GM12801 (cell line): ENCODE data around the gene ZNF324B.

ENCODE experiments used
- TF ChIP-seq, protein P1 (sequence below): IDR thresholded peaks from one replicate; pipeline ENCODE4 v1.5.1; 2011; ENCODE audit warnings: control low read depth; ENCODE audit not compliant: insufficient read length; ENCODE audit errors: extremely low read depth

Gene ZNF324B

GRCh38 chr19:58450856-58451357 is 515 bp upstream of the ZNF324B start:
- TF ChIP-seq, protein P1, sequence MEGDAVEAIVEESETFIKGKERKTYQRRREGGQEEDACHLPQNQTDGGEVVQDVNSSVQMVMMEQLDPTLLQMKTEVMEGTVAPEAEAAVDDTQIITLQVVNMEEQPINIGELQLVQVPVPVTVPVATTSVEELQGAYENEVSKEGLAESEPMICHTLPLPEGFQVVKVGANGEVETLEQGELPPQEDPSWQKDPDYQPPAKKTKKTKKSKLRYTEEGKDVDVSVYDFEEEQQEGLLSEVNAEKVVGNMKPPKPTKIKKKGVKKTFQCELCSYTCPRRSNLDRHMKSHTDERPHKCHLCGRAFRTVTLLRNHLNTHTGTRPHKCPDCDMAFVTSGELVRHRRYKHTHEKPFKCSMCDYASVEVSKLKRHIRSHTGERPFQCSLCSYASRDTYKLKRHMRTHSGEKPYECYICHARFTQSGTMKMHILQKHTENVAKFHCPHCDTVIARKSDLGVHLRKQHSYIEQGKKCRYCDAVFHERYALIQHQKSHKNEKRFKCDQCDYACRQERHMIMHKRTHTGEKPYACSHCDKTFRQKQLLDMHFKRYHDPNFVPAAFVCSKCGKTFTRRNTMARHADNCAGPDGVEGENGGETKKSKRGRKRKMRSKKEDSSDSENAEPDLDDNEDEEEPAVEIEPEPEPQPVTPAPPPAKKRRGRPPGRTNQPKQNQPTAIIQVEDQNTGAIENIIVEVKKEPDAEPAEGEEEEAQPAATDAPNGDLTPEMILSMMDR = no peak

DNA sequence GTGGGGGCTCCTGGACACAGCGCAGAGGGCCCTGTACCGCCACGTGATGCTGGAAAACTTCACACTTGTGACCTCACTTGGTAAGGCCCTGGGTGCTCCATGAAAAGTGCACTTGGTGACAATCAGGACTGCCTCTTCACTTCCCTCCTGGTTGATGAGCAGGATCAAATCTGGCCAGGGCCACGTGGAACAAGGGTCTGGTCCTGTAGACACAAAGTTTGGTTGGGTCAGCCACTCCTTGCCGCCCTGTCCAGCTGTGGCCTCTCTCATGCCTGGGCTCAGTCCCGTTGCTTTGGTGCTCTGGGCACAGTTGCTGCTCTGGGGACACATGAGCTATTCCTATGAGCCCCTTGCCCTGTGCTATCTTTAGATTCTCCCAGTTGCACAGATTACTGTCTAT is 2.3 kb downstream of the ZNF324B start:
- TF ChIP-seq, protein P1 = no peak

DNA sequence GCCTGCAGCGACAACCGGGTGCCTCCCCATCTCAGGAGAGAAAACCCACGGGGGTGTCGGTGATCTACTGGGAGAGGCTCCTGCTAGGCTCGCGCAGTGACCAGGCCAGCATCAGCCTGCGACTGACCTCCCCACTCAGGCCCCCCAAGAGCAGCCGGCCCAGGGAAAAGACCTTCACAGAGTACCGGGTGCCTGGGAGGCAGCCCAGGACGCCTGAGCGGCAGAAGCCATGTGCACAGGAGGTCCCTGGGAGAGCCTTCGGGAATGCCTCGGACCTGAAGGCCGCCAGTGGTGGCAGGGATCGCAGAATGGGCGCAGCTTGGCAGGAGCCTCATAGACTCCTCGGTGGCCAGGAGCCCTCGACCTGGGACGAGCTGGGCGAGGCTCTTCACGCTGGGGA is 3.9 kb downstream of the ZNF324B start:
- TF ChIP-seq, protein P1 = no peak

- TF ChIP-seq, protein P1 = no peak
Observed at GRCh38 chr19:58456111-58456510, 4.7 kb downstream of the ZNF324B start.

DNA sequence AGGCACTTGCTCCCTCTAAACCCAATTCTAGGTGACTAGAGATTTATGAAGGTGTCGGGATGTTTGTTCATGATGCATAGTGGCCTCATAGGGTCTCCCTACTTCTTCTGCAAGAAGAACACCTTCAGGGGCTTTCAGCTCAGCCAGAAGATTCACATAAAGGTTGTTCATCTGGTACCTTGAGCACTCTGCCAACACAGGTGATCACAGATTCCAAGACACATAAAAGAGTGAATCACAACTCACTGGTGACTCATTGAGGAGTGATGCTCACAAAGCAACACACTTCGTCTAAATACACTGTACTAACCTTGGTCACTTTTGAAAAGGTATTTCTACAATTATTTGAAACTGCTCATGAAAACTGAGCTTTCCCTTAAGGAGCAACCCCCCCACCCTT is 8.6 kb downstream of the ZNF324B start:
- TF ChIP-seq, protein P1 = no peak

DNA sequence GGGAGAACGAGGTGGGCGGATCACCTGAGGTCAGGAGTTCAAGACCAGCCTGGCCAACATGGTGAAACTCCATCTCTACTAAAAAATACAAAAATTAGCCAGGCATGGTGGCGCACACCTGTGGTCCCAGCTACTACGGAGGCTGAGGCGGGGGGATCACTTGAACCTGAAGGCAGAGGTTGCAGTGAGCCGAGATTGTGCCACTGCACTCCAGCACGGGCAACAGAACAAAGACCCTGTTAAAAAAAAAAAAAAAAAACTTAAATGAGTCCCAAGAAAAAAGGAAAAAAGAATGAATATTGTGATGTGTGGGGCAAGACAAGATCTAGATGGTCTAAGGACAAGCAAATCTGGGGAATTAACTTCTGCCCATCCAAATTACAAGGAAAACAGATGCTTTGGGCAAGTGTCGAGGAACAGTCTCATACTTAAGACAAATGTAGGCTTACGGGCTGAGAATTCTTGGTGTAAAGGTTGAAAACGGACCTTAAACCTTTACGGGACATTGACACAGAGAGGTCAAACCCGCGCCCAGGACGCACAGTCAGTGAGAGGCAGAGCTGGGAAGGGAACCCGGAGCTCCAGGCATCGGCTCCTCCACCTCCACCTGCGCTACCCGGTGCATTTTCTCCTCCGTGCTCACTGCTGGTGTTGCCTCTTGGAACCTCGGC is 14.8 kb downstream of the ZNF324B start:
- TF ChIP-seq, protein P1 = no peak

GRCh38 chr19:58466760-58467589 is 15.6 kb downstream of the ZNF324B start, which contains the start of gene ZNF324:
Gene ZNF324 (plus strand): TSS chr19:58467080. CDS start chr19:58469186, 2,106 bp downstream.
- TF ChIP-seq, protein P1 = no peak
